Cardiac muscle cell (in vitro differentiated cells and primary cell): ENCODE results near the gene PDLIM4. TPM values are rescaled to one million over a fixed set of nuclear protein-coding genes. Genes with fewer than 3 reads are reported as not detected.

ENCODE experiments used
- DNase-seq, 2 donors: peaks; one replicate each; pipeline versions ENCODE4 v3.0.0 to v3.0.0-alpha.2; 2010 to 2017; ENCODE audit warnings: low read depth in 1 of 2, low spot score in 1 of 2
- H3K27ac ChIP-seq: fragments of 200-600 bp; sonication (generic); 2 replicates; pipeline ENCODE4 v1.5.1; 2016
- H3K27me3 ChIP-seq: fragments of 200-600 bp; sonication (generic); 2 replicates; pipeline ENCODE4 v1.6.0; 2016; ENCODE audit warnings: control low read depth
- H3K36me3 ChIP-seq: fragments of 200-600 bp; sonication (generic); 2 replicates; pipeline ENCODE4 v1.5.1; 2016; ENCODE audit warnings: control low read depth
- H3K4me1 ChIP-seq: fragments of 200-600 bp; sonication (generic); 2 replicates; pipeline ENCODE4 v1.8.1; 2017; ENCODE audit warnings: low read depth, mild to moderate bottlenecking, mixed run types
- H3K4me3 ChIP-seq: fragments of 200-600 bp; sonication (generic); 2 replicates; pipeline ENCODE4 v1.5.1; 2016; ENCODE audit warnings: mild to moderate bottlenecking
- H3K9me3 ChIP-seq: fragments of 200-600 bp; sonication (generic); 2 replicates; pipeline ENCODE4 v1.5.1; 2017; ENCODE audit warnings: low read depth, mild to moderate bottlenecking, control low read depth
- CTCF ChIP-seq: IDR thresholded peaks from 2 replicates; pipeline ENCODE4 v1.5.1; 2012; ENCODE audit warnings: low read depth, mild to moderate bottlenecking, low read length
- polyA plus RNA-seq: library from polyadenylated mRNA; unstranded; fragments of >200 nt; fragmentation: Nextera tagmentation; extraction: Ambion mirVana; gene quantifications from 2 replicates; pipeline ENCODE4 v1.2.1, GENCODE V29; 2016
- total RNA-seq: library from RNA; depleted of rRNA; stranded (reverse); fragments of >200 nt; gene quantifications from 2 replicates; pipeline ENCODE4 v1.2.3, GENCODE V29; 2016

Gene PDLIM4
- total and polyA plus RNA-seq, 2 experiments from 2014 or later: 23.1 to 32.7 TPM

- DNase-seq: peak in 1 of 2 donors; percentile 17
- no peak overlapping the region for H3K27ac ChIP-seq
- H3K4me3 ChIP-seq: no peak overlapping the region
- no peaks in the 10 kb centered on the region for H3K4me1 ChIP-seq
- TF ChIP-seq CTCF: no peak
- H3K36me3 ChIP-seq: peaks cover 18% of the 10 kb centered on the region
- H3K9me3 ChIP-seq: no peaks in the 10 kb centered on the region
- no peaks in the 10 kb centered on the region for H3K27me3 ChIP-seq
These were observed 45.7 kb upstream of the PDLIM4 start for GRCh38 chr5:132211787-132212186.

GRCh38 chr5:132213666-132214065 lies 43.8 kb upstream of the PDLIM4 start:
- Histone ChIP-seq H3K27me3 (no peaks in the 10 kb centered on the region), H3K9me3 (no peaks in the 10 kb centered on the region), H3K36me3 (peaks cover 12% of the 10 kb centered on the region), H3K27ac (no peak overlapping the region), H3K4me3 (no peak overlapping the region), H3K4me1 (no peaks in the 10 kb centered on the region)
- TF ChIP-seq CTCF: no peak
- DNase-seq: no peak

- H3K27ac ChIP-seq: no peak overlapping the region
- H3K36me3 ChIP-seq: peaks cover 9% of the 10 kb centered on the region
- no peak overlapping the region for H3K4me3 ChIP-seq
- no peaks in the 10 kb centered on the region for H3K27me3 ChIP-seq
- H3K4me1 ChIP-seq: no peaks in the 10 kb centered on the region
- no peaks in the 10 kb centered on the region for H3K9me3 ChIP-seq
- no peak for DNase-seq
- TF ChIP-seq CTCF: no peak
These were observed 43.0 kb upstream of the PDLIM4 start for GRCh38 chr5:132214491-132214890.

- TF ChIP-seq CTCF: no peak
- Histone ChIP-seq H3K36me3 (peaks cover 9% of the 10 kb centered on the region), H3K27ac (no peak overlapping the region), H3K9me3 (no peaks in the 10 kb centered on the region), H3K4me1 (no peaks in the 10 kb centered on the region), H3K4me3 (no peak overlapping the region), H3K27me3 (no peaks in the 10 kb centered on the region)
- peak in 1 of 2 donors; percentile 98 for DNase-seq
These were observed 42.2 kb upstream of the PDLIM4 start for GRCh38 chr5:132215329-132215728.

- H3K27ac ChIP-seq: no peak overlapping the region
- no peak for TF ChIP-seq CTCF
- peaks cover 7% of the 10 kb centered on the region for H3K36me3 ChIP-seq
- DNase-seq: no peak
- no peaks in the 10 kb centered on the region for H3K27me3 ChIP-seq
- no peaks in the 10 kb centered on the region for H3K9me3 ChIP-seq
- H3K4me3 ChIP-seq: no peak overlapping the region
- no peaks in the 10 kb centered on the region for H3K4me1 ChIP-seq
These were observed 39.2 kb upstream of the PDLIM4 start for GRCh38 chr5:132218321-132218720.

GRCh38 chr5:132219289-132219970 lies 38.1 kb upstream of the PDLIM4 start:
- no peak for TF ChIP-seq CTCF
- no peak for DNase-seq

More at GRCh38 chr5:132219289-132219970, 38.1 kb upstream of the PDLIM4 start:
- H3K36me3 ChIP-seq: no peaks in the 10 kb centered on the region
- H3K27ac ChIP-seq: no peak overlapping the region
- H3K27me3 ChIP-seq: no peaks in the 10 kb centered on the region
- H3K4me3 ChIP-seq: no peak overlapping the region
- H3K9me3 ChIP-seq: no peaks in the 10 kb centered on the region
- H3K4me1 ChIP-seq: no peaks in the 10 kb centered on the region
